ENCODE results near the gene DCHS1.

DNA sequence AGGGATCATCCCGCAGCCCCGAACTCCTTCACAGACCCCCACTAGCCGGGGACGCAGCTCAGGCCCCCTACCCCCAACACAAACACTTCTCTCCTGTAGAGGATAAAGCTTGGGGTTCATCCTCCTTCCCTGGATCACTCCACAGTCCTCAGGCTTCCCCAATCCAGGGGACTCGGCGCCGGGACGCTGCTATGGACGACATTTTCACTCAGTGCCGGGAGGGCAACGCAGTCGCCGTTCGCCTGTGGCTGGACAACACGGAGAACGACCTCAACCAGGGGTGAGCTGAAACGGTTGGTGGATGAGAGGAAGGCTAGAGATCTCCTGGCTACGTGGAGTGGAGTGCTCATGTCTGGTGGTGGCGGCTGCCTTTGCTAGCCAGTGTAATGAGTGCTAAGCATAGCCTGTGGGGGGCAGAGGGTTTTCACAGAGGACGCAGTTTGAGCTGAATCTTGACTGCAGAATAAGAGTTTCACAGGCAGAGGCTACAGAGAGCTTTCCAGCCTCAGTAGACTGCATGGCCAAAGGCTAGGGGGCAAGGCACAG lies 51.5 kb downstream of the DCHS1 start:
- TF ChIP-seq, protein P1, sequence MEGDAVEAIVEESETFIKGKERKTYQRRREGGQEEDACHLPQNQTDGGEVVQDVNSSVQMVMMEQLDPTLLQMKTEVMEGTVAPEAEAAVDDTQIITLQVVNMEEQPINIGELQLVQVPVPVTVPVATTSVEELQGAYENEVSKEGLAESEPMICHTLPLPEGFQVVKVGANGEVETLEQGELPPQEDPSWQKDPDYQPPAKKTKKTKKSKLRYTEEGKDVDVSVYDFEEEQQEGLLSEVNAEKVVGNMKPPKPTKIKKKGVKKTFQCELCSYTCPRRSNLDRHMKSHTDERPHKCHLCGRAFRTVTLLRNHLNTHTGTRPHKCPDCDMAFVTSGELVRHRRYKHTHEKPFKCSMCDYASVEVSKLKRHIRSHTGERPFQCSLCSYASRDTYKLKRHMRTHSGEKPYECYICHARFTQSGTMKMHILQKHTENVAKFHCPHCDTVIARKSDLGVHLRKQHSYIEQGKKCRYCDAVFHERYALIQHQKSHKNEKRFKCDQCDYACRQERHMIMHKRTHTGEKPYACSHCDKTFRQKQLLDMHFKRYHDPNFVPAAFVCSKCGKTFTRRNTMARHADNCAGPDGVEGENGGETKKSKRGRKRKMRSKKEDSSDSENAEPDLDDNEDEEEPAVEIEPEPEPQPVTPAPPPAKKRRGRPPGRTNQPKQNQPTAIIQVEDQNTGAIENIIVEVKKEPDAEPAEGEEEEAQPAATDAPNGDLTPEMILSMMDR (IDR thresholded peaks at IDR 0.05; ENCODE audit: low read depth, low read length): peak; percentile 55
- no peak for TF ChIP-seq EZH2phosphoT487 (IDR thresholded peaks at IDR 0.05; ENCODE audit: low read depth)
